AG10803 (cell line): ENCODE data around the gene GALNT15.

Experiments
- DNase-seq: peaks from one replicate; pipeline ENCODE4 v3.0.0; 2010; ENCODE audit warnings: low read depth
- H3K4me3 ChIP-seq: 2 replicates; pipeline ENCODE4 v1.5.1; 2011; ENCODE audit warnings: mild to moderate bottlenecking, low read length, control low read depth
- CTCF ChIP-seq: conservative IDR thresholded peaks from 2 replicates; pipeline ENCODE4 v1.5.1; 2011; ENCODE audit warnings: mild to moderate bottlenecking, low read length, control low read depth, inconsistent platforms

Gene GALNT15

GRCh38 chr3:16183601-16184270 lies 9.3 kb downstream of the GALNT15 start:
- no peak overlapping the region for H3K4me3 ChIP-seq
- peak; percentile 89 for DNase-seq
- TF ChIP-seq CTCF = no peak

- H3K4me3 ChIP-seq = no peak overlapping the region
- no peak for DNase-seq
- TF ChIP-seq CTCF = no peak
Observed at GRCh38 chr3:16186086-16186485, 11.6 kb downstream of the GALNT15 start.

- no peak for TF ChIP-seq CTCF
- DNase-seq = no peak
- no peak overlapping the region for H3K4me3 ChIP-seq
Observed at GRCh38 chr3:16186565-16186964, 12.1 kb downstream of the GALNT15 start.

GRCh38 chr3:16187213-16187790 lies 12.8 kb downstream of the GALNT15 start:
- no peak for TF ChIP-seq CTCF
- H3K4me3 ChIP-seq = no peak overlapping the region
- DNase-seq = no peak

- no peak for TF ChIP-seq CTCF
- DNase-seq = no peak
- H3K4me3 ChIP-seq = no peak overlapping the region
Observed at GRCh38 chr3:16188071-16188470, 13.6 kb downstream of the GALNT15 start.

GRCh38 chr3:16189201-16189600 lies 14.7 kb downstream of the GALNT15 start:
- no peak for DNase-seq
- TF ChIP-seq CTCF = no peak
- H3K4me3 ChIP-seq = no peak overlapping the region

GRCh38 chr3:16190704-16191103 lies 16.2 kb downstream of the GALNT15 start:
- H3K4me3 ChIP-seq = no peak overlapping the region
- TF ChIP-seq CTCF = no peak
- DNase-seq = no peak
